Measurements from ENCODE around the gene FSTL4.

The FSTL4 gene

DNA sequence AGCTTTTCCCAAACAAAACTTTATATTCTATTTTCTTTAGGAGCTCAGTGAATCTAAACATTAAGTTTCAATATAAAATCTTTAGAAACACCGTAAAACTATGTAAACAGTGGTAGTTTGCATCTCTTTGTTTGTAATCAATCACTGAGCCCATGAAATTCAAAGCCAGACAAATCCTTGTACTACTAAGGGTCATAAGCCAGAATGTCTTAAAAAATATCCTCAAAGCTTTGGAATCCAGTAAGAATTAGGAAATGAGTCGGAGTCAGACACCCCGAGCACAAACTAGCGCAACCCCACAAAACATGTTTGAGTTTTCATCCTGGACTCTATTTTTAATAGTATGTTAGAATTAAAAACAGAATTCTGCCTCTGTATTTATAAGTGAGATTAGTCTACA lies 406.7 kb downstream of the FSTL4 start:
- no peak for ATAC-seq
- TF ChIP-seq, protein P1, sequence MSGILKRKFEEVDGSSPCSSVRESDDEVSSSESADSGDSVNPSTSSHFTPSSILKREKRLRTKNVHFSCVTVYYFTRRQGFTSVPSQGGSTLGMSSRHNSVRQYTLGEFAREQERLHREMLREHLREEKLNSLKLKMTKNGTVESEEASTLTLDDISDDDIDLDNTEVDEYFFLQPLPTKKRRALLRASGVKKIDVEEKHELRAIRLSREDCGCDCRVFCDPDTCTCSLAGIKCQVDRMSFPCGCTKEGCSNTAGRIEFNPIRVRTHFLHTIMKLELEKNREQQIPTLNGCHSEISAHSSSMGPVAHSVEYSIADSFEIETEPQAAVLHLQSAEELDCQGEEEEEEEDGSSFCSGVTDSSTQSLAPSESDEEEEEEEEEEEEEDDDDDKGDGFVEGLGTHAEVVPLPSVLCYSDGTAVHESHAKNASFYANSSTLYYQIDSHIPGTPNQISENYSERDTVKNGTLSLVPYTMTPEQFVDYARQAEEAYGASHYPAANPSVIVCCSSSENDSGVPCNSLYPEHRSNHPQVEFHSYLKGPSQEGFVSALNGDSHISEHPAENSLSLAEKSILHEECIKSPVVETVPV (CRISPR knock-in tag; IDR thresholded peaks at IDR 0.05) = no peak
- TF ChIP-seq ARNTL (CRISPR knock-in tag; IDR thresholded peaks at IDR 0.05; ENCODE audit: borderline replicate concordance, low read depth) = no peak
- no peak for TF ChIP-seq ZNF565 (CRISPR knock-in tag; conservative IDR thresholded peaks at IDR 0.05; ENCODE audit: low read depth)
- TF ChIP-seq, protein P2, sequence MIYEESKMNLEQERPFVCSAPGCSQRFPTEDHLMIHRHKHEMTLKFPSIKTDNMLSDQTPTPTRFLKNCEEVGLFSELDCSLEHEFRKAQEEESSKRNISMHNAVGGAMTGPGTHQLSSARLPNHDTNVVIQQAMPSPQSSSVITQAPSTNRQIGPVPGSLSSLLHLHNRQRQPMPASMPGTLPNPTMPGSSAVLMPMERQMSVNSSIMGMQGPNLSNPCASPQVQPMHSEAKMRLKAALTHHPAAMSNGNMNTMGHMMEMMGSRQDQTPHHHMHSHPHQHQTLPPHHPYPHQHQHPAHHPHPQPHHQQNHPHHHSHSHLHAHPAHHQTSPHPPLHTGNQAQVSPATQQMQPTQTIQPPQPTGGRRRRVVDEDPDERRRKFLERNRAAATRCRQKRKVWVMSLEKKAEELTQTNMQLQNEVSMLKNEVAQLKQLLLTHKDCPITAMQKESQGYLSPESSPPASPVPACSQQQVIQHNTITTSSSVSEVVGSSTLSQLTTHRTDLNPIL (CRISPR knock-in tag; IDR thresholded peaks at IDR 0.05; ENCODE audit: low read depth) = no peak
- TF ChIP-seq SNAI2 (CRISPR knock-in tag; IDR thresholded peaks at IDR 0.05) = no peak
- TF ChIP-seq TCF4 (CRISPR knock-in tag; IDR thresholded peaks at IDR 0.05; ENCODE audit: borderline replicate concordance) = no peak
- TF ChIP-seq TOX (CRISPR knock-in tag; IDR thresholded peaks at IDR 0.05; ENCODE audit: borderline replicate concordance) = no peak
- TF ChIP-seq, protein P3, sequence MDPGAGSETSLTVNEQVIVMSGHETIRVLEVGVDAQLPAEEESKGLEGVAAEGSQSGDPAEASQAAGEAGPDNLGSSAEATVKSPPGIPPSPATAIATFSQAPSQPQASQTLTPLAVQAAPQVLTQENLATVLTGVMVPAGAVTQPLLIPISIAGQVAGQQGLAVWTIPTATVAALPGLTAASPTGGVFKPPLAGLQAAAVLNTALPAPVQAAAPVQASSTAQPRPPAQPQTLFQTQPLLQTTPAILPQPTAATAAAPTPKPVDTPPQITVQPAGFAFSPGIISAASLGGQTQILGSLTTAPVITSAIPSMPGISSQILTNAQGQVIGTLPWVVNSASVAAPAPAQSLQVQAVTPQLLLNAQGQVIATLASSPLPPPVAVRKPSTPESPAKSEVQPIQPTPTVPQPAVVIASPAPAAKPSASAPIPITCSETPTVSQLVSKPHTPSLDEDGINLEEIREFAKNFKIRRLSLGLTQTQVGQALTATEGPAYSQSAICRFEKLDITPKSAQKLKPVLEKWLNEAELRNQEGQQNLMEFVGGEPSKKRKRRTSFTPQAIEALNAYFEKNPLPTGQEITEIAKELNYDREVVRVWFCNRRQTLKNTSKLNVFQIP (CRISPR knock-in tag; IDR thresholded peaks at IDR 0.05; ENCODE audit: borderline replicate concordance, low read depth) = no peak
- TF ChIP-seq PPARA (CRISPR knock-in tag; IDR thresholded peaks at IDR 0.05; ENCODE audit: borderline replicate concordance) = no peak
- no peak for TF ChIP-seq ISL1 (CRISPR knock-in tag; IDR thresholded peaks at IDR 0.05)
- no peak for TF ChIP-seq PATZ1 (CRISPR knock-in tag; IDR thresholded peaks at IDR 0.05; ENCODE audit: borderline replicate concordance)
- TF ChIP-seq ESRRG (CRISPR knock-in tag; IDR thresholded peaks at IDR 0.05) = no peak
- TF ChIP-seq RARB (CRISPR knock-in tag; IDR thresholded peaks at IDR 0.05) = no peak
- TF ChIP-seq ZC3H10 (CRISPR knock-in tag; IDR thresholded peaks at IDR 0.05) = no peak
- TF ChIP-seq GLIS3 (CRISPR knock-in tag; IDR thresholded peaks at IDR 0.05) = no peak
- no peak for TF ChIP-seq ZNF70 (CRISPR knock-in tag; IDR thresholded peaks at IDR 0.05)

DNA sequence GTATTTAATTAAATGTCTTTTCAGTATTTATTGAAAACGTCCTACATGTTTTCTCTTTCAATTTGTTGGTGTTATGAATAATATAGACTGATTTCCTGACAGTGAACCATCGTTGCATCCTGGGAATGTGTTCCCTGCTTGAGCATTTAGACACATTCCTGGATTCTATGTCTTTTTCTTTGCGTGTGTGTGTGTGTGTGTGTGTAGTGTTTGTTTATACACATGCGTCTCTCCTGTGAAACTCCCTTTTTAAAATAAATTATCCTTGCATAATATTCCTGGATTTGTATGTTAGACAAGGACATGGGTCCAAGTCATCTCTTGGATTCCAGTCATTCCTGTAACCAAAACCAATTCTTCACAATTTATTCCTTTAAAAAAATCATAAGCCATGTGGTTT lies 407.1 kb downstream of the FSTL4 start:
- TF ChIP-seq ZC3H10 (CRISPR knock-in tag; IDR thresholded peaks at IDR 0.05) (no peak), ZNF70 (CRISPR knock-in tag; IDR thresholded peaks at IDR 0.05) (no peak), PPARA (CRISPR knock-in tag; IDR thresholded peaks at IDR 0.05; ENCODE audit: borderline replicate concordance) (no peak), ISL1 (CRISPR knock-in tag; IDR thresholded peaks at IDR 0.05) (no peak), CSDC2 (CRISPR knock-in tag; IDR thresholded peaks at IDR 0.05) (no peak), ZFP3 (CRISPR knock-in tag; IDR thresholded peaks at IDR 0.05) (no peak), ZNF8 (CRISPR knock-in tag; IDR thresholded peaks at IDR 0.05) (no peak)
- TF ChIP-seq, protein P4, sequence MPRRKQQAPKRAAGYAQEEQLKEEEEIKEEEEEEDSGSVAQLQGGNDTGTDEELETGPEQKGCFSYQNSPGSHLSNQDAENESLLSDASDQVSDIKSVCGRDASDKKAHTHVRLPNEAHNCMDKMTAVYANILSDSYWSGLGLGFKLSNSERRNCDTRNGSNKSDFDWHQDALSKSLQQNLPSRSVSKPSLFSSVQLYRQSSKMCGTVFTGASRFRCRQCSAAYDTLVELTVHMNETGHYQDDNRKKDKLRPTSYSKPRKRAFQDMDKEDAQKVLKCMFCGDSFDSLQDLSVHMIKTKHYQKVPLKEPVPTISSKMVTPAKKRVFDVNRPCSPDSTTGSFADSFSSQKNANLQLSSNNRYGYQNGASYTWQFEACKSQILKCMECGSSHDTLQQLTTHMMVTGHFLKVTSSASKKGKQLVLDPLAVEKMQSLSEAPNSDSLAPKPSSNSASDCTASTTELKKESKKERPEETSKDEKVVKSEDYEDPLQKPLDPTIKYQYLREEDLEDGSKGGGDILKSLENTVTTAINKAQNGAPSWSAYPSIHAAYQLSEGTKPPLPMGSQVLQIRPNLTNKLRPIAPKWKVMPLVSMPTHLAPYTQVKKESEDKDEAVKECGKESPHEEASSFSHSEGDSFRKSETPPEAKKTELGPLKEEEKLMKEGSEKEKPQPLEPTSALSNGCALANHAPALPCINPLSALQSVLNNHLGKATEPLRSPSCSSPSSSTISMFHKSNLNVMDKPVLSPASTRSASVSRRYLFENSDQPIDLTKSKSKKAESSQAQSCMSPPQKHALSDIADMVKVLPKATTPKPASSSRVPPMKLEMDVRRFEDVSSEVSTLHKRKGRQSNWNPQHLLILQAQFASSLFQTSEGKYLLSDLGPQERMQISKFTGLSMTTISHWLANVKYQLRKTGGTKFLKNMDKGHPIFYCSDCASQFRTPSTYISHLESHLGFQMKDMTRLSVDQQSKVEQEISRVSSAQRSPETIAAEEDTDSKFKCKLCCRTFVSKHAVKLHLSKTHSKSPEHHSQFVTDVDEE (CRISPR knock-in tag; IDR thresholded peaks at IDR 0.05) = no peak
- no peak for ATAC-seq

DNA sequence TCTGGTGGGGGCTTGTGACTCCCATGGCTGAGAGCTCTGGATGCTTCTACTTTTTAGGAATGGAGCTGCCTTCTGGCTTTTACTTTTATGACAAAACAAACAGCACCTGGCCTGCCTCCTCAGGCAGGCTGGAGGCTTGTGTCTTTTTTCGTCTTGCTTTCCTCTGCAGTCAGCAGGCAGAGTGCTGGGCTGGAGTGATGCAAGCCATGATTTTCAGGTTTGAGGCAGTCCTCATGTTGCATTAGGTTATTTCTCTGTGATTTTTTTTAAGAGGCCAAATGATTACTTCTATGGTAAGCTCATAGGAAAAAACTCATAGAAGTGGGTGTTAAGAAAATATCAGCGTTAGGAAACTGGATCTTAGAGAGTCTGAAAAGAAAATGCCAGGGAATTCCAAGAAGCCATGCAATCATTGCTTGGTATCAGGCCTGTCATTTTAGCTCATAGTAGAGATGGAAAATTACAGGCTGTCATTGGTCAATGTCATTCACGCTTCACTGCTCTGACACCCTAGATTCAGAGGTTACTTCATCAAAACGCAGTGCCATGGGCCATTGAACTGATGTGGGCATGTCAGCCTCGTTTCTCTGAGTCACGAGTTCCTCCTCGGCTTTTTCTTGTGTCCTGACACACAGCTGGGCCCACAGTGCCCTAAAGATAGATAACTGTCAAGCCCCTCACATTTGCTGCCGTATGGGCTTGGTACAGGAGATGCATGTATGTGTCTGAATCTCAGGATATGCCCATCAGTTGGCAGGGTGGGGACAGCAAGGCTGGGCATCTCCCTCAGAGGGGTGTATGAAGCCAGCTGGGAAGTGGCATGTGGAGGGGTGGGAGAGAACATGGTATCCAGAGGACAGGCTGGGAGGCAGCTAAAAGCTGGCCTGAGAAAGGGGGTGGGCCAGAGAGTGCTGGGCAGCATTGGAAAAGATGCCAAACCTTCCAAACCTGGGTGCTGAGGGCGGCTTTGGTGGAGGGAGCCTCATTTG lies 408.7 kb downstream of the FSTL4 start:
- ATAC-seq = no peak
- TF ChIP-seq ZFP3 (CRISPR knock-in tag; IDR thresholded peaks at IDR 0.05) = no peak
- TF ChIP-seq PPARA (CRISPR knock-in tag; IDR thresholded peaks at IDR 0.05; ENCODE audit: borderline replicate concordance) = no peak
- no peak for TF ChIP-seq ARNTL (CRISPR knock-in tag; IDR thresholded peaks at IDR 0.05; ENCODE audit: borderline replicate concordance, low read depth)
- TF ChIP-seq, protein P1 (CRISPR knock-in tag; IDR thresholded peaks at IDR 0.05) = no peak
- no peak for TF ChIP-seq ZNF8 (CRISPR knock-in tag; IDR thresholded peaks at IDR 0.05)
- TF ChIP-seq ZNF70 (CRISPR knock-in tag; IDR thresholded peaks at IDR 0.05) = no peak
- TF ChIP-seq, protein P3 (CRISPR knock-in tag; IDR thresholded peaks at IDR 0.05; ENCODE audit: borderline replicate concordance, low read depth) = no peak
- no peak for TF ChIP-seq ESRRG (CRISPR knock-in tag; IDR thresholded peaks at IDR 0.05)
- no peak for TF ChIP-seq ZFP30 (CRISPR knock-in tag; IDR thresholded peaks at IDR 0.05)
- no peak for TF ChIP-seq ZC3H10 (CRISPR knock-in tag; IDR thresholded peaks at IDR 0.05)
